Endodermal cell (in vitro differentiated cells): ENCODE measurements around the gene DNAJB14. TPM values are rescaled to one million over a fixed set of nuclear protein-coding genes. Genes with fewer than 3 reads are reported as not detected.

Source experiments
- DNase-seq: peaks from one replicate; pipeline ENCODE4 v3.0.0-alpha.2; 2017
- H3K27ac ChIP-seq: 2 replicates; pipeline ENCODE4 v1.5.1; 2013; ENCODE audit warnings: mild to moderate bottlenecking, low read depth, low read length, moderate library complexity
- H3K27me3 ChIP-seq: 2 replicates; pipeline ENCODE4 v1.6.1; 2013; ENCODE audit warnings: mild to moderate bottlenecking, low read length, moderate library complexity; ENCODE audit not compliant: insufficient read depth, control insufficient read depth, poor library complexity, severe bottlenecking
- H3K36me3 ChIP-seq: 2 replicates; pipeline ENCODE4 v1.7.0; 2013; ENCODE audit warnings: mild to moderate bottlenecking, low read length, moderate library complexity; ENCODE audit not compliant: control insufficient read depth, insufficient read depth
- H3K4me1 ChIP-seq: one replicate; pipeline ENCODE4 v1.7.0; 2013; ENCODE audit warnings: low read length; ENCODE audit not compliant: control insufficient read depth, insufficient read depth
- H3K4me3 ChIP-seq: 2 replicates; pipeline ENCODE4 v1.5.1; 2013; ENCODE audit warnings: mild to moderate bottlenecking, low read length, moderate library complexity
- H3K9ac ChIP-seq: 2 replicates; pipeline ENCODE4 v1.6.1; 2013; ENCODE audit warnings: mild to moderate bottlenecking, low read length, moderate library complexity; ENCODE audit not compliant: poor library complexity, severe bottlenecking; ENCODE audit errors: extremely low read depth
- H3K9me3 ChIP-seq: 2 replicates; pipeline ENCODE4 v1.6.1; 2013; ENCODE audit warnings: mild to moderate bottlenecking, low read length, moderate library complexity; ENCODE audit not compliant: control insufficient read depth
- H3K27ac Mint-ChIP-seq: 2 replicates; pipeline ENCODE4 v1.8.0; 2020; ENCODE audit warnings: mixed read lengths
- H3K27me3 Mint-ChIP-seq: 2 replicates; pipeline ENCODE4 v1.8.0; 2021; ENCODE audit warnings: mild to moderate bottlenecking, mixed read lengths; ENCODE audit not compliant: insufficient read depth
- H3K36me3 Mint-ChIP-seq: 2 replicates; pipeline ENCODE4 v1.8.0; 2020; ENCODE audit warnings: low read depth, mixed read lengths
- H3K4me1 Mint-ChIP-seq: 2 replicates; pipeline ENCODE4 v1.8.0; 2020; ENCODE audit warnings: mixed read lengths
- H3K4me3 Mint-ChIP-seq: 2 replicates; pipeline ENCODE4 v1.8.0; 2020; ENCODE audit warnings: mild to moderate bottlenecking, moderate library complexity, mixed read lengths
- H3K9me3 Mint-ChIP-seq: 2 replicates; pipeline ENCODE4 v1.8.0; 2020; ENCODE audit warnings: mild to moderate bottlenecking, mixed read lengths
- CTCF ChIP-seq: fragments of 200-600 bp; sonication (generic); conservative IDR thresholded peaks from 2 replicates; pipeline ENCODE4 v1.5.0; 2021; ENCODE audit warnings: antibody characterized with exemption, mild to moderate bottlenecking
- WGBS, 2 experiments: methylation state at CpG; one replicate each; pipeline versions ENCODE4 v1.1.5 to v1.1.7; 2013; ENCODE audit warnings: missing lambda C conversion rate in 2 of 2, mixed read lengths in 1 of 2; ENCODE audit not compliant: insufficient coverage in 1 of 2, insufficient read length in 1 of 2; 5-methylcytosine and 5-hydroxymethylcytosine counted together
- total RNA-seq, 2 donors: library from RNA; stranded (reverse); fragmentation: NEBNext Ultra II Directional in 1 of 2; extraction: Animal tissue kit (Norgen Biotek cat#: 25700) in 1 of 2; gene quantifications; 2 replicates in 1 of 2; 3 replicates in 1 of 2; pipeline ENCODE4 v1.2.1, GENCODE V29; 2021

Gene DNAJB14
- total RNA-seq, 2 donors from 2014 or later: 50.3 to 62.5 TPM

GRCh38 chr4:99971453-99972111, 25.2 kb upstream of the DNAJB14 start:
- Mint-ChIP-seq H3K36me3 (no peaks in the 10 kb centered on the region), H3K27me3 (no peaks in the 10 kb centered on the region), H3K4me1 (no peaks in the 10 kb centered on the region), H3K27ac (no peak overlapping the region), H3K4me3 (no peak overlapping the region), H3K9me3 (no peaks in the 10 kb centered on the region)
- no peaks in the 10 kb centered on the region for H3K27me3 ChIP-seq
- 95 to 98% methylated on average over 7 to 12 of the region's 12 CpGs for WGBS, 2 experiments
- no peak overlapping the region for H3K4me3 ChIP-seq
- H3K9ac ChIP-seq: no peak overlapping the region
- no peaks in the 10 kb centered on the region for H3K4me1 ChIP-seq
- H3K9me3 ChIP-seq: no peaks in the 10 kb centered on the region
- no peak for TF ChIP-seq CTCF
- no peak for DNase-seq
- H3K36me3 ChIP-seq: no peaks in the 10 kb centered on the region
- no peak overlapping the region for H3K27ac ChIP-seq

GRCh38 chr4:99968330-99968729, 21.9 kb upstream of the DNAJB14 start:
- H3K27me3 Mint-ChIP-seq: no peaks in the 10 kb centered on the region

GRCh38 chr4:99966692-99967091, 20.3 kb upstream of the DNAJB14 start:
- Histone ChIP-seq H3K9ac (no peak overlapping the region), H3K27ac (no peak overlapping the region), H3K27me3 (no peaks in the 10 kb centered on the region), H3K4me1 (no peaks in the 10 kb centered on the region), H3K9me3 (no peaks in the 10 kb centered on the region), H3K36me3 (no peaks in the 10 kb centered on the region), H3K4me3 (no peak overlapping the region)
- Mint-ChIP-seq H3K4me3 (no peak overlapping the region), H3K9me3 (no peaks in the 10 kb centered on the region), H3K4me1 (no peaks in the 10 kb centered on the region), H3K27ac (no peak overlapping the region), H3K27me3 (no peaks in the 10 kb centered on the region), H3K36me3 (no peaks in the 10 kb centered on the region)
- TF ChIP-seq CTCF: no peak
- WGBS, 2 experiments: 96% methylated on average over 3 of the region's 3 CpGs; no CpG with 5 or more reads in 1 of the 2 experiments
- DNase-seq: no peak

More at GRCh38 chr4:99968330-99968729, 21.9 kb upstream of the DNAJB14 start:
- no peaks in the 10 kb centered on the region for H3K36me3 Mint-ChIP-seq
- Histone ChIP-seq H3K4me1 (no peaks in the 10 kb centered on the region), H3K36me3 (no peaks in the 10 kb centered on the region), H3K9me3 (no peaks in the 10 kb centered on the region), H3K9ac (no peak overlapping the region), H3K4me3 (no peak overlapping the region), H3K27me3 (no peaks in the 10 kb centered on the region), H3K27ac (no peak overlapping the region)
- no peak for DNase-seq
- 63% methylated on average over 1 of the region's 1 CpG; no CpG with 5 or more reads in 1 of the 2 experiments for WGBS, 2 experiments
- no peak overlapping the region for H3K4me3 Mint-ChIP-seq
- TF ChIP-seq CTCF: no peak
- H3K9me3 Mint-ChIP-seq: no peaks in the 10 kb centered on the region
- H3K4me1 Mint-ChIP-seq: no peaks in the 10 kb centered on the region
- H3K27ac Mint-ChIP-seq: peak overlapping the region; percentile 68
